Keratinocyte (primary cell): ENCODE measurements around the gene MET.

ENCODE experiments used
- CTCF ChIP-seq, 3 experiments: IDR thresholded peaks in 1 of 3; conservative IDR thresholded peaks in 1 of 3; optimal IDR thresholded peaks in 1 of 3; 2 replicates in 2 of 3; 3 replicates in 1 of 3; pipeline versions ENCODE3 to v1.5.1; 2011; ENCODE audit warnings: low read length in 3 of 3, mild to moderate bottlenecking in 3 of 3, moderate library complexity in 2 of 3, control low read depth in 1 of 3, inconsistent platforms in 1 of 3; ENCODE audit not compliant: insufficient read depth in 2 of 3; ENCODE audit errors: extremely low read depth in 1 of 3
- EZH2 ChIP-seq: IDR thresholded peaks from one replicate; pipeline ENCODE4 v1.6.1; 2012; ENCODE audit warnings: inconsistent platforms, mild to moderate bottlenecking, low read length, moderate library complexity

GRCh38 chr7:116726713-116727431 is 54.9 kb downstream of the MET start:
- TF ChIP-seq CTCF (optimal IDR thresholded peaks at IDR 0.05 in 1 of 3, IDR thresholded peaks at IDR 0.05 in 1 of 3, conservative IDR thresholded peaks at IDR 0.05 in 1 of 3; ENCODE audit: extremely low read depth in 1 of 3, insufficient read depth in 2 of 3, low read length in 3 of 3), result no peak
- TF ChIP-seq EZH2, result no peak
